Caco-2 (cell line): ENCODE results near the gene TRAF1. TPM values are rescaled to one million over a fixed set of nuclear protein-coding genes. Genes with fewer than 3 reads are reported as not detected.

Source experiments
- BruUV-seq: library from RNA; stranded (reverse); fragments of 400-500 nt; replicated peaks from 2 replicates; lab custom pipeline; 2021; lab: Mats Ljungman, UMichigan
- CTCF ChIA-PET: fragments of 300-600 bp; sonication (Branson Sonifier 250); formaldehyde crosslinking; loops from one replicate; lab custom pipeline; 2022; ENCODE audit warnings: antibody characterized with exemption; lab: Charles Lee
- POLR2A ChIA-PET: fragments of 300-600 bp; sonication (Branson Sonifier 250); formaldehyde crosslinking; loops from one replicate; lab custom pipeline; 2022; ENCODE audit warnings: antibody characterized with exemption; lab: Charles Lee
- DNase-seq, 2 experiments: peaks; one replicate each; pipeline versions ENCODE4 v3.0.0 to v3.0.0-alpha.2; 2020 to 2022
- H3K27me3 ChIP-seq: replicated peaks from 2 replicates; pipeline ENCODE4 v1.6.0; 2011; ENCODE audit warnings: low read length; ENCODE audit not compliant: control insufficient read depth, insufficient read depth
- H3K36me3 ChIP-seq: 2 replicates; pipeline ENCODE4 v1.5.1; 2011; ENCODE audit warnings: low read length; ENCODE audit not compliant: control insufficient read depth, insufficient read depth
- H3K4me1 ChIP-seq: fragments of 250-450 bp; sonication (Bioruptor Pico); 2 replicates; pipeline ENCODE4 v1.5.1; 2020; ENCODE audit warnings: mild to moderate bottlenecking
- H3K4me3 ChIP-seq: 2 replicates; pipeline ENCODE4 v1.5.1; 2011; ENCODE audit warnings: low read depth, mild to moderate bottlenecking, control low read depth, low read length
- H3K9me3 ChIP-seq: fragments of 250-450 bp; sonication (Bioruptor Pico); 2 replicates; pipeline ENCODE4 v1.5.1; 2020; ENCODE audit warnings: mild to moderate bottlenecking, moderate library complexity
- H3K27ac Mint-ChIP-seq: one replicate; pipeline ENCODE4 v1.8.0; 2022; ENCODE audit warnings: mixed read lengths; ENCODE audit not compliant: unreplicated experiment
- H3K27me3 Mint-ChIP-seq: one replicate; pipeline ENCODE4 v1.8.0; 2022; ENCODE audit warnings: mixed read lengths; ENCODE audit not compliant: insufficient read depth, unreplicated experiment
- H3K36me3 Mint-ChIP-seq: one replicate; pipeline ENCODE4 v1.8.0; 2022; ENCODE audit warnings: mild to moderate bottlenecking, mixed read lengths; ENCODE audit not compliant: insufficient read depth, unreplicated experiment
- H3K4me1 Mint-ChIP-seq: one replicate; pipeline ENCODE4 v1.8.0; 2022; ENCODE audit warnings: low read depth, mixed read lengths; ENCODE audit not compliant: unreplicated experiment
- H3K4me3 Mint-ChIP-seq: one replicate; pipeline ENCODE4 v1.8.0; 2022; ENCODE audit warnings: mild to moderate bottlenecking, moderate library complexity, mixed read lengths; ENCODE audit not compliant: unreplicated experiment
- H3K9me3 Mint-ChIP-seq: one replicate; pipeline ENCODE4 v1.8.0; 2022; ENCODE audit warnings: mixed read lengths; ENCODE audit not compliant: unreplicated experiment
- CTCF ChIP-seq, 2 experiments: fragments of 200-600 bp in 1 of 2; IDR thresholded peaks; 1 replicate in 1 of 2; 2 replicates in 1 of 2; pipeline versions ENCODE4 v1.5.1 to v1.8.0; 2011 to 2022; ENCODE audit warnings: antibody characterized with exemption in 1 of 2, control low read depth in 1 of 2, inconsistent platforms in 1 of 2, low read depth in 1 of 2, low read length in 1 of 2, mild to moderate bottlenecking in 1 of 2, moderate library complexity in 1 of 2; ENCODE audit not compliant: insufficient read depth in 1 of 2, severe bottlenecking in 1 of 2, unreplicated experiment in 1 of 2
- intact Hi-C: fragments of 100-400 bp; cut with micrococcal nuclease; formaldehyde crosslinking; loops from one replicate; pipeline ENCODE4 v1.10.0; 2022; ENCODE audit not compliant: unreplicated experiment
- total RNA-seq: library from RNA; stranded (reverse); gene quantifications from 2 replicates; pipeline ENCODE4 v1.2.3, GENCODE V29; 2022

TRAF1 gene
- total RNA-seq, 1 experiment from 2014 or later = 1.1 TPM

GRCh38 chr9:120911295-120911837, 15.2 kb downstream of the TRAF1 start:
- H3K27ac Mint-ChIP-seq = no peak overlapping the region
- CTCF ChIA-PET = interaction anchor here (0.7 kb wide), 1 partner anchor 293 kb away, joined by 3 read pairs; no protein-coding TSS in a partner anchor
- no TSS peak for BruUV-seq
- Histone ChIP-seq H3K27me3 (no peaks in the 10 kb centered on the region), H3K36me3 (no peaks in the 10 kb centered on the region), H3K4me3 (no peak overlapping the region), H3K9me3 (no peaks in the 10 kb centered on the region), H3K4me1 (no peaks in the 10 kb centered on the region)
- TF ChIP-seq CTCF (IDR thresholded peaks at IDR 0.05; ENCODE audit: insufficient read depth in 1 of 2, low read depth in 1 of 2, low read length in 1 of 2, severe bottlenecking in 1 of 2, unreplicated experiment in 1 of 2) = no peak
- POLR2A ChIA-PET = no interaction called here
- no peak for DNase-seq
- no peaks in the 10 kb centered on the region for H3K4me1 Mint-ChIP-seq
- H3K36me3 Mint-ChIP-seq = no peaks in the 10 kb centered on the region
- intact Hi-C loops = no loop called here
- H3K4me3 Mint-ChIP-seq = no peak overlapping the region
- H3K9me3 Mint-ChIP-seq = no peaks in the 10 kb centered on the region
- H3K27me3 Mint-ChIP-seq = no peaks in the 10 kb centered on the region

- H3K9me3 ChIP-seq = no peaks in the 10 kb centered on the region
- BruUV-seq = no TSS peak
- no peak overlapping the region for H3K4me3 ChIP-seq
- Mint-ChIP-seq H3K9me3 (no peaks in the 10 kb centered on the region), H3K36me3 (no peaks in the 10 kb centered on the region), H3K27me3 (no peaks in the 10 kb centered on the region), H3K4me1 (no peaks in the 10 kb centered on the region), H3K27ac (no peak overlapping the region), H3K4me3 (no peak overlapping the region)
- ChIA-PET POLR2A (no interaction called here), CTCF (no interaction called here)
- intact Hi-C loops = no loop called here
- no peaks in the 10 kb centered on the region for H3K27me3 ChIP-seq
- no peak for TF ChIP-seq CTCF (IDR thresholded peaks at IDR 0.05; ENCODE audit: insufficient read depth in 1 of 2, low read depth in 1 of 2, low read length in 1 of 2, severe bottlenecking in 1 of 2, unreplicated experiment in 1 of 2)
- no peaks in the 10 kb centered on the region for H3K4me1 ChIP-seq
- DNase-seq = no peak
- H3K36me3 ChIP-seq = no peaks in the 10 kb centered on the region
These were observed 16.0 kb downstream of the TRAF1 start for GRCh38 chr9:120910643-120911042.

GRCh38 chr9:120909904-120910303, 16.7 kb downstream of the TRAF1 start:
- Histone ChIP-seq H3K27me3 (no peaks in the 10 kb centered on the region), H3K4me1 (no peaks in the 10 kb centered on the region), H3K36me3 (no peaks in the 10 kb centered on the region), H3K9me3 (no peaks in the 10 kb centered on the region), H3K4me3 (no peak overlapping the region)
- no peak overlapping the region for H3K4me3 Mint-ChIP-seq
- intact Hi-C loops = no loop called here
- TF ChIP-seq CTCF (IDR thresholded peaks at IDR 0.05; ENCODE audit: insufficient read depth in 1 of 2, low read depth in 1 of 2, low read length in 1 of 2, severe bottlenecking in 1 of 2, unreplicated experiment in 1 of 2) = no peak
- ChIA-PET POLR2A (no interaction called here), CTCF (no interaction called here)
- BruUV-seq = no TSS peak
- H3K9me3 Mint-ChIP-seq = no peaks in the 10 kb centered on the region
- no peaks in the 10 kb centered on the region for H3K4me1 Mint-ChIP-seq
- DNase-seq = no peak
- no peaks in the 10 kb centered on the region for H3K27me3 Mint-ChIP-seq
- H3K27ac Mint-ChIP-seq = no peak overlapping the region
- H3K36me3 Mint-ChIP-seq = no peaks in the 10 kb centered on the region
